ENCODE data around the gene MNT. TPM values are rescaled to one million over a fixed set of nuclear protein-coding genes. Genes with fewer than 3 reads are reported as not detected.

MNT gene, protein sequence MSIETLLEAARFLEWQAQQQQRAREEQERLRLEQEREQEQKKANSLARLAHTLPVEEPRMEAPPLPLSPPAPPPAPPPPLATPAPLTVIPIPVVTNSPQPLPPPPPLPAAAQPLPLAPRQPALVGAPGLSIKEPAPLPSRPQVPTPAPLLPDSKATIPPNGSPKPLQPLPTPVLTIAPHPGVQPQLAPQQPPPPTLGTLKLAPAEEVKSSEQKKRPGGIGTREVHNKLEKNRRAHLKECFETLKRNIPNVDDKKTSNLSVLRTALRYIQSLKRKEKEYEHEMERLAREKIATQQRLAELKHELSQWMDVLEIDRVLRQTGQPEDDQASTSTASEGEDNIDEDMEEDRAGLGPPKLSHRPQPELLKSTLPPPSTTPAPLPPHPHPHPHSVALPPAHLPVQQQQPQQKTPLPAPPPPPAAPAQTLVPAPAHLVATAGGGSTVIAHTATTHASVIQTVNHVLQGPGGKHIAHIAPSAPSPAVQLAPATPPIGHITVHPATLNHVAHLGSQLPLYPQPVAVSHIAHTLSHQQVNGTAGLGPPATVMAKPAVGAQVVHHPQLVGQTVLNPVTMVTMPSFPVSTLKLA
- 0.28 and 1.5 TPM in 2 replicates for polyA plus RNA-seq

GRCh38 chr17:2400877-2401425 is at the start of gene MNT:
TSS of gene MNT (minus strand) at chr17:2401060. CDS start at chr17:2400712, 348 bp downstream.

GRCh38 chr17:2336852-2337543 is 63.9 kb downstream of the MNT start, which contains the start of gene SGSM2:
TSS of gene SGSM2 (plus strand) at chr17:2337501. CDS start at chr17:2337689, 188 bp downstream.

DNA sequence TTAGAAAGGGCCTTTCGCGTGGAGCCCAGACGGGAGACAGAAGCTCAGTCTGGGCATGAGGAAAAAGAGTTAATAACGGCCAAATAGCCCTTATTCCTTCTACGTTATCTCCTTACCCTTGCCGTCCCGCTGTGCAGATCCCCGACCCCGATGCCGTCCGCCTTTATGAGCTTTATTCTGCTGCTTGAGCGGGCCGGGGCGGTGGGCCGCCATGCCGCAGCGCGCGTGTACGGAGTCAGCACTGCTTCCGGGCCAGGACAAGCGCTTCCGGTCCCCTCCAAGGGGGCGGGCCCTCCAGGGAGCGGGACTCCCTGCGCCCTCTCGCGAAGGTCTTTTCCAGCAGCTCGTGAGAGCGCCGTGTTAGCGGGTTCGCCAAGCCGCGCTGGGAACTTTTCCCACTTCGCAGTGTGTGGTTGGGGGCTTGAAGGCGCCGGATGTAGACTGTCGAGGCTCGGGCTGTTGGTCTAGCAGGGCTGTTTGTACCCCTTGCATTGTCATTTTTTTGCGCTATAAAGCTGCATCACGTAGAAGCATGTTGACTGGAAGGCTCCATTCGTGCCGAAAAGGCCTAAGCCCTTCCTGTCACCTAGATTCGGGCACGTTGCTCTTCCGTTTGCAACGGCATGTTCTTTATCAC is 64.5 kb downstream of the MNT start, which contains the start of gene TSR1:
TSR1 (minus strand) TSS at position 243 of the 637 bp plus-strand sequence; CDS start at position 213, 30 bp downstream.

Other genes with a start within 250 kb of the MNT start
- 4.1 and 4.6 TPM in 2 replicates for gene SMG6, start 97.3 kb downstream of the MNT start, polyA plus RNA-seq
- 17.4 and 44.1 TPM in 2 replicates for gene SRR, start 97.1 kb downstream of the MNT start, polyA plus RNA-seq
- 6.5 and 15.9 TPM in 2 replicates for gene TSR1, start 64.6 kb downstream of the MNT start, polyA plus RNA-seq
- 1.1 and 1.8 TPM in 2 replicates for gene SGSM2, start 63.6 kb downstream of the MNT start, polyA plus RNA-seq
- gene METTL16, start 110.8 kb upstream of the MNT start, polyA plus RNA-seq = 7.3 and 28.6 TPM in 2 replicates
- gene PAFAH1B1, start 192.6 kb upstream of the MNT start, polyA plus RNA-seq = 115 and 116 TPM in 2 replicates

All from Purkinje cell (primary cell).